Fibroblast of the aortic adventitia (primary cell): ENCODE measurements around the gene LHX8. TPM values are rescaled to one million over a fixed set of nuclear protein-coding genes. Genes with fewer than 3 reads are reported as not detected.

Experiments used
- DNase-seq: peaks from one replicate; pipeline ENCODE4 v3.0.0-alpha.2; 2010; ENCODE audit warnings: low read depth
- H3K4me3 ChIP-seq: 2 replicates; pipeline ENCODE4 v1.5.1; 2011; ENCODE audit warnings: low read depth, mild to moderate bottlenecking, control low read depth, low read length, moderate library complexity
- total RNA-seq: library from RNA; depleted of rRNA; stranded (reverse); fragments of >200 nt; gene quantifications from 2 replicates; pipeline ENCODE4 v1.2.3, GENCODE V29; 2012; ENCODE audit warnings: low replicate concordance
- TF ChIP-seq, protein P1 (sequence below): IDR thresholded peaks from 2 replicates; pipeline ENCODE4 v1.5.1; 2011; ENCODE audit warnings: mild to moderate bottlenecking, low read length, control low read depth, inconsistent platforms; ENCODE audit not compliant: insufficient read depth

The LHX8 gene
- total RNA-seq, 1 donor = 0.09 TPM

DNA sequence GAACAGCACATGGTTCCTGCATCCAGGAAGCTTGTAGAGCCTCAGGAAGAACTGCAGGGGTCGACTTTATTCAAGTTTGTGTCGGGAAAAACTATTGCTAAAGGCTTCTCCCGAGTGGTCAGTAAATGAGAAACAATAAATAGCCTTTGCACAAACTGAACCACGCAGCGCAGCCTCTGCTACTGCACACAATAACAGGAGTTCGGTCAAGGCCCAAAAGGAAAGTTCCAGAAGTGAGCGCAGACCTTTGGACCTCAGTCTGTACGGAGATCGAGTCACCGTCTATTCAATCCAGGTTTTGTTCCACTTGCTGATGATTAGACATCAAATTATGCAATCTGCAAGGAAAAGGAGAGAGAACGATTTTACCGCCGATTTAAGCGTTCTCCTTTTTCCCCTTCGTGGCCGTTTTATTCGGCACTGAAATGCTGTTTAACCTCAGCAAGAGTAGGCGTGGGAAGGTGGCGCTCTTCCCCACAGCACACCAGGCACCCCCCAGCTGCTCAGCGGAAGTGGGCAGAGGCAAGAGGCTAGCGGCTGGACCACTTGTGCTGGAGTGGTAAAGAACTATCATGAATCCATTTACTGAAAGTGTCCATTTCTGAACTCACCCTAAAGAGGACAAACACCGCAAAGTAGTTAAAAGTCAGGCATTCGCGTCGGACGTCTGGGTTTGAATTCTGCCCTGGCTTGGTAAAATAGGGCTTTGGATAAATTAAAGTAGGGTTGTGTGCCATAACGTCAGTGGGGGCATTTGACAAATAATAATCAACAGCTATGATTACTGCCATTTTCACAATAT is 6.1 kb upstream of the LHX8 start:
- no peak overlapping the region for H3K4me3 ChIP-seq
- DNase-seq = no peak
- TF ChIP-seq, protein P1, sequence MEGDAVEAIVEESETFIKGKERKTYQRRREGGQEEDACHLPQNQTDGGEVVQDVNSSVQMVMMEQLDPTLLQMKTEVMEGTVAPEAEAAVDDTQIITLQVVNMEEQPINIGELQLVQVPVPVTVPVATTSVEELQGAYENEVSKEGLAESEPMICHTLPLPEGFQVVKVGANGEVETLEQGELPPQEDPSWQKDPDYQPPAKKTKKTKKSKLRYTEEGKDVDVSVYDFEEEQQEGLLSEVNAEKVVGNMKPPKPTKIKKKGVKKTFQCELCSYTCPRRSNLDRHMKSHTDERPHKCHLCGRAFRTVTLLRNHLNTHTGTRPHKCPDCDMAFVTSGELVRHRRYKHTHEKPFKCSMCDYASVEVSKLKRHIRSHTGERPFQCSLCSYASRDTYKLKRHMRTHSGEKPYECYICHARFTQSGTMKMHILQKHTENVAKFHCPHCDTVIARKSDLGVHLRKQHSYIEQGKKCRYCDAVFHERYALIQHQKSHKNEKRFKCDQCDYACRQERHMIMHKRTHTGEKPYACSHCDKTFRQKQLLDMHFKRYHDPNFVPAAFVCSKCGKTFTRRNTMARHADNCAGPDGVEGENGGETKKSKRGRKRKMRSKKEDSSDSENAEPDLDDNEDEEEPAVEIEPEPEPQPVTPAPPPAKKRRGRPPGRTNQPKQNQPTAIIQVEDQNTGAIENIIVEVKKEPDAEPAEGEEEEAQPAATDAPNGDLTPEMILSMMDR = no peak

DNA sequence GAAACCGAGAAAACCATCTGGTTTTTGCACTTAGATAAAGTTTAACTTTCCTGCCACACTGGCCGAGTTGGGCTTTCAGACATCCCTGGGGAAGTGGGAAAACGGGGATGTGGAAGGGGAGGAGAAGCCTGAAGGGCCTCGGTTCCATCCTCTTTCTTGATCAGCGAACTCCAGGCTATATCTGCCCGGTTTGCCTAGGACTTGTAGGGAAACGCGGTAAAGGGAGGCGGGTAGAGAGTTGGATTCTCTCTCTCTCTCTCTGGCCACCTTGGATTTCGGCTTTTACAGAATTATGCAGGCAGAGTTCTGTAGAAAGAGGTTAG is 4.6 kb upstream of the LHX8 start:
- no peak overlapping the region for H3K4me3 ChIP-seq
- TF ChIP-seq, protein P1 = no peak
- DNase-seq = no peak

DNA sequence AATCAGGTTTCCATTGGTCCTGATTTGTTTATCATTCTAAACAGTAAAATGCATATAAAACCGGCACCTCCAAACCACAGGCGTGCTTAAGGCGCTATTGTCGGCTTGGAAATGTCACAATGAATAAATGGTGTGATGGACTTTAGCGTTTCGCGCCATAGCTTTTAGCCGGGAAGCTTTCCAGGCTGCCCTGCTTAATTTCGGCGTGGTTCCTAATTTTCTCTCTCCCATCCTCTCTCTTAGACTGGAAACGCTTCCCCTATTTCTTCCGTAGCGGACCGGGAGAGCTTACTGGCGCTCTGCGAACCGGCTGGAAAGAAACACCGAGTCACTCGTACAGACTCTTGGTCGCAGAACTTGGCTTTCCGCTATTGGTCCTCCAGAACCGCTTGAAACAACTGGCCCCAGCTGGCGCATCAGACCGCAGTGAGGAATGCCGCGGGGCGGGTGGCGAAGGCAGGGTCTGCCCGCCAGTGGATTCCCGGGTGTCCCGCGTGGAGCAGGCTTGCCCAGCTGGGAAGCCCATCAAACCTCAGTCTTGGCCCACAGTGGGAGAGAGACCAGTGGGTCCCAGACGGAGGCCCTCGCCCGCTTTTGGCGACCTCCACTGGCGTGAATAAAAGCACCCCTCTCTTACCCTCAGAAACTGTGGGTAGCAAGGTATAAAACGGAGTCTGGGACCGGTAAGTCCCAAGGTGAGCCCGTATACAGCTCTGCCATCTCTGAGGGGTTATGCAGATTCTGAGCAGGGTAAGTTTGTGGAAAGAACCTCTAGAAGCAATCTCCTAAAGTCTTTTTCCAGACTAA is 4.0 kb upstream of the LHX8 start:
- TF ChIP-seq, protein P1 = no peak
- no peak for DNase-seq

DNA sequence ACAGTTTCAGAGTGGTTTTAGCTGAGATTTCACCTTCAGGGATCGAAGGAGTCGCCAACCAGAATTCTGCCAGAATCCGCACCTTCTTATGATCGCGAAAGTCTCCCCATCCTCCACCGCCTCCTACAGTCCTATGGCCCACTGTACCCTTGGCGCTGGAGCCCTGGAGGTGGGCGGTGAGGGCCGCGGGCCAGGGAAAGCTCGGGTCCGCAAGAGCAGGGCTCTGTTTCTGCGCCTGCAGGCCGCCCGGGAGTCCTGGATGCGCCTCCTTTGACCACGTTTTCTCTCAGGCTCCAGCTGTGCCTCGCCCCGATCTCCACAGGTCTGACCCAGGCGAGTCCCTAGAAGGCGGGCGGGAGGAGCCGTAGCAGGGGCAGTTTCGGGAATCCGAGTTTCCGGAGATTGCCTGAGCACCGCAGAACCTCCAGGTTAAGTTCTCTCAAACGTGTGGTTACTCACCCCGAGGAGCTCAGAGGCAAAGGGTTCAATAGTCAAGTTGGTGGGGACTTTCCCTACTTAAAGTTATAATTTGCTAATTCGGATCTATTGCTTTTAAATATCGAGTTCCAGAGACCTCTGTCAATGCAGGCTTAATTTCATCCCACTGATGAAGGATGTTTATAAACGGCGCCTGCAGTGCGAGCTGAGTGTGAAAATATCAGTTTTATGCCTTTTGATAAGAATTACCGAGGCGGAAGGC is 3.2 kb upstream of the LHX8 start:
- no peak for DNase-seq
- TF ChIP-seq, protein P1 = no peak
- H3K4me3 ChIP-seq = no peak overlapping the region

More for the DNA sequence above, 4.0 kb upstream of the LHX8 start:
- H3K4me3 ChIP-seq = no peak overlapping the region

DNA sequence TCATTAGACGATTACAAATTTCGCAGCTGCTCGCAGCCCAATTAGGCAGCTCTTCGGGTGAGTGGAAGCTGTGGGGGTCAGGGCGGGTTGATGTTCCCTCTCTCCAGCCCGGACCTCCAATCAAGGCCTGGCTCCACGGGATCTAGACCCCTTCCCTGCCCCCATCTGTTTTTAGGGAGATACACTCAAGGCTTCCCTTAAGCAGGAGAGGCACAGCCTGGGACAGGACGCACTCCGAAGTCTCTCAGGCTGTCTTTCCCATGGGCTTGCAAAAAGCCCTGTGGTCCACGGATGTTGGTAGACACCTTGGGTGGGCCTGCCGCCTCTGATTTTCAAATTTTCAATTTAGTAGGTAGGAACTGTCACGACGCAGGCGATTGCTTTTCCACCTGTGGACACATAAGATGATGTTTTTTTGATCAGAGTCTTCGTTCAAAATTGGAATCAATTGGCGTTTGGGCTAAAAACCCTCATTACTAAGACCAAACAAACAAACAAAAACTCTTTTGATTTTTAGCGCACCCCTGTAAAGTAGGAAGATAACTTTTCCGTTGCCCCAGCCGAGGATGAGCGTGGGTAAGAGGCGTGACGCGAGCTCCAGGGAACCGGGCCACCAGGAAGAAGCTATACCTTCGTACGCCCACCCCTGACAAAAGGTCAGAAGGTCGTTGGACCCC is 2.5 kb upstream of the LHX8 start:
- H3K4me3 ChIP-seq = no peak overlapping the region
- TF ChIP-seq, protein P1 = no peak
- no peak for DNase-seq

DNA sequence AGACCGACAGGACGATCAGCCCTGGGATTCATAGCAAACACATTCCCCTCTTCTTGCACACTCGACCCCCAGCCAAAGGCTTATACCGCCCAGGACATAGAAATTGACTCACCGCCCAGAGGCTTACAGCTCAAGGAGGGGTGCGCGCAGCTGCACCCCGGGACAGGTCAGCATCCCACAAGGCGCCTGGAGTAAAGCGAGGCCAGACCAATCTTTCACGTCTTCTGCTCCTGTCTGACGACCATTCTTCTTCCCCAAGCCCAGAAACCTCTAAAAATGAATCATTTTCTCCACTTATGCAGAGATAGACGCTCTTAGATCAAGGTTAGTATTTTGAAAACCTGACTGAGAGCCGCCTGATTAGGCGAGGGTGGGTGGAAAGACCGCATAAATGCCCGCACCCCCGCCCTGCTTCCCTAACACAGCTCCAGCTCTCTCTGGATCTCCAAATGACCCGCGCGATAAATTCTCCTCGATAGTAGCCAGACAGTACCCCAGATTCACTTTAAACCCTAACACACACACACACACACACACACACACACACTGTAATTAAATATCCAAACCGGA is 1.9 kb upstream of the LHX8 start:
- TF ChIP-seq, protein P1 = no peak
- H3K4me3 ChIP-seq = no peak overlapping the region
- no peak for DNase-seq
